H1 (cell line): Measurements from ENCODE around the gene NCOA1.

Experiments used
- ASH2L ChIP-seq: fragments of 200-600, 300-600 bp; sonication (generic); IDR thresholded peaks from one replicate; pipeline ENCODE4 v1.7.1; 2017; ENCODE audit warnings: low read length
- ATF3 ChIP-seq: IDR thresholded peaks from 2 replicates; pipeline ENCODE4 v1.6.1; 2011; ENCODE audit warnings: low read depth, mild to moderate bottlenecking, low read length; ENCODE audit not compliant: insufficient read depth
- CTCF ChIP-seq, 3 experiments: IDR thresholded peaks; 1 replicate in 2 of 3; 2 replicates in 1 of 3; pipeline versions ENCODE4 v1.5.1 to v1.6.1; 2011; ENCODE audit warnings: low read length in 3 of 3, mild to moderate bottlenecking in 3 of 3, inconsistent platforms in 2 of 3, low read depth in 1 of 3, moderate library complexity in 1 of 3; ENCODE audit not compliant: insufficient read depth in 1 of 3; ENCODE audit errors: control extremely low read depth in 1 of 3
- EGR1 ChIP-seq: IDR thresholded peaks from 2 replicates; pipeline ENCODE4 v1.6.1; 2011; ENCODE audit warnings: low read depth, low read length, borderline replicate concordance
- GABPA ChIP-seq: IDR thresholded peaks from 2 replicates; pipeline ENCODE4 v1.6.1; 2011; ENCODE audit warnings: mild to moderate bottlenecking, low read length, moderate library complexity, borderline replicate concordance; ENCODE audit not compliant: insufficient read depth
- JUND ChIP-seq: IDR thresholded peaks from 2 replicates; pipeline ENCODE4 v1.6.1; 2011; ENCODE audit warnings: mild to moderate bottlenecking, improper control_type of control experiment, low read length
- RNF2 ChIP-seq: fragments of 200-900, 300-1000 bp; sonication (generic); IDR thresholded peaks from 2 replicates; pipeline ENCODE4 v1.7.1; 2016; ENCODE audit warnings: borderline replicate concordance, low read depth, mild to moderate bottlenecking, antibody characterized with exemption, low read length; ENCODE audit not compliant: poor library complexity, severe bottlenecking; ENCODE audit errors: missing control alignments
- ZNF274 ChIP-seq: IDR thresholded peaks from 2 replicates; pipeline ENCODE4 v1.7.0; 2012; ENCODE audit warnings: low read length, borderline replicate concordance; ENCODE audit errors: extremely low read depth

DNA sequence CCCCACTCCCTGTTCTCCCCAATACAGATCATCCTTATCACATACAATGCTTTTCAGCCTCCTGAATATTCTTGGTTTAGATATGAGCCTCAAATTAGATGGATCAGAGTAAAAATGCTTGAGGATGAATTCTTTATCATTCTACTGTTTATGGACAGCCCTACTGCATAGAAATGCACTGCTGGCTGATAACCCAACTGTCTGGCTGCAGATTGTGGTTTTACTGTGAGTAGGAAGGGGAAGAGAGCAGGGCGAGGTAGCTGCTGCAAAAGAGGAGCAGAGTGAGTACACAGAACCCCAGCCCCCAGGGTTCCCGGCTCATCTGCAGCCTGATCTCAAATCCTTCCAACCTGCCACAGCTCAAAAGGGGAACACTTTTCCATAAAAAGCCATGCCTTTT is 29.4 kb upstream of the NCOA1 start:
- TF ChIP-seq CTCF (IDR thresholded peaks at IDR 0.05; ENCODE audit: control extremely low read depth in 1 of 3, insufficient read depth in 1 of 3, low read depth in 1 of 3, low read length in 3 of 3) (no peak), ASH2L (no peak), JUND (no peak), EGR1 (no peak), ATF3 (no peak), RNF2 (no peak), ZNF274 (no peak), GABPA (no peak)
